SK-N-MC (cell line): ENCODE data around the gene SLC6A9.

Experiments used
- FOXP2 ChIP-seq: optimal IDR thresholded peaks from 2 replicates; pipeline ENCODE3; 2011; ENCODE audit warnings: mild to moderate bottlenecking, moderate library complexity; ENCODE audit not compliant: insufficient read depth; ENCODE audit errors: extremely low read length, control extremely low read depth
- POLR2AphosphoS5 ChIP-seq: IDR thresholded peaks from 2 replicates; pipeline ENCODE4 v1.6.1; 2012; ENCODE audit warnings: mild to moderate bottlenecking, low read depth, low read length, borderline replicate concordance

- TF ChIP-seq POLR2AphosphoS5 = no peak
- TF ChIP-seq FOXP2 = no peak
These were observed 84.0 kb downstream of the SLC6A9 start for GRCh38 chr1:43947061-43947873.
